Activated CD8-positive, alpha-beta T cell treated with anti-CD3 and anti-CD28 coated beads, Interleukin-2, amount 10 ng/mL, durations not matched to agents 7 days and 5 days (primary cell): ENCODE data around the gene SHISA9. TPM values are rescaled to one million over a fixed set of nuclear protein-coding genes. Genes with fewer than 3 reads are reported as not detected.
"Not testable (repeated sequence)": the region's sequence is repeated elsewhere in the genome, so short reads cannot be mapped to it uniquely, and the experiment has no call there.

ENCODE experiments used
- ATAC-seq: fragments of 150-1000 bp; cut with Tn5 transposase; one replicate; pipeline ENCODE4 v1.10.0; 2021; ENCODE audit warnings: moderate library complexity
- CTCF ChIA-PET: fragments of 350-600 bp; sonication (Branson Sonifier 250); formaldehyde crosslinking; loops from one replicate; lab custom pipeline; 2021; ENCODE audit warnings: antibody characterized with exemption; lab: Charles Lee
- POLR2A ChIA-PET: fragments of 350-600 bp; sonication (Branson Sonifier 250); formaldehyde crosslinking; loops from one replicate; lab custom pipeline; 2021; ENCODE audit warnings: antibody characterized with exemption; lab: Charles Lee
- DNase-seq: peaks from one replicate; pipeline ENCODE4 v3.0.0-alpha.2; 2020
- H3K27ac Mint-ChIP-seq: one replicate; pipeline ENCODE4 v1.8.0; 2021; ENCODE audit warnings: mild to moderate bottlenecking, mixed read lengths
- H3K27me3 Mint-ChIP-seq: one replicate; pipeline ENCODE4 v1.8.0; 2021; ENCODE audit warnings: low read depth, mixed read lengths
- H3K36me3 Mint-ChIP-seq: one replicate; pipeline ENCODE4 v1.8.0; 2021; ENCODE audit warnings: low read depth, mixed read lengths
- H3K4me1 Mint-ChIP-seq: one replicate; pipeline ENCODE4 v1.8.0; 2021; ENCODE audit warnings: low read depth, mixed read lengths
- H3K4me3 Mint-ChIP-seq: one replicate; pipeline ENCODE4 v1.8.0; 2021; ENCODE audit warnings: mild to moderate bottlenecking, mixed read lengths
- H3K9me3 Mint-ChIP-seq: one replicate; pipeline ENCODE4 v1.8.0; 2022; ENCODE audit warnings: mixed read lengths; ENCODE audit not compliant: insufficient read depth
- total RNA-seq, 2 experiments: library from RNA; stranded (reverse); gene quantifications; one replicate each; pipeline ENCODE4 v1.2.3, GENCODE V29; 2021

Gene SHISA9
- total RNA-seq, 2 experiments from 2014 or later: not detected

DNA sequence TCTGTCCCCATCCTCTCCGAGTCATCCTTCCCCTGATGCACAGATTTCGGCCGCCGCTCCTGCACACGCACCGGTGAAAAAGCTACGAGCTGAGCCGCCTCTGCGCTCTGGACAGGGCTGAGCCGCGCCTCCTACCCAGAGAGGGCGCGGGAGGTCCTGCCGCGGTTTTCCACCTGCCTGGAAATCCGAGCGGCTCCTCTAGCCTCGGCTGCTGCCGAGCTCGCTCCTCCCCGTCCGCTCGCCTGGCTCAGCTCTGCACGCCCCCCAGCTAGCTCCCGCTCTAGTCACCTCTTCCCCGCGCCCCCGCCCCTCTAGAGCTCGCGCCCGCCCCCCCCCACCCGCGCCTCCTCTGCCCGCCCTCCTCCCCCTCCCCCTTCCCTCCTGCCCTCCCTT is 198 bp upstream of the SHISA9 start:
- no peak for ATAC-seq
- no peak overlapping the region for H3K4me3 Mint-ChIP-seq
- CTCF ChIA-PET: no interaction called here
- H3K9me3 Mint-ChIP-seq: no peaks in the 10 kb centered on the region
- peaks cover 2% of the 10 kb centered on the region for H3K4me1 Mint-ChIP-seq
- H3K36me3 Mint-ChIP-seq: no peaks in the 10 kb centered on the region
- POLR2A ChIA-PET: no interaction called here
- H3K27me3 Mint-ChIP-seq: peaks cover 67% of the 10 kb centered on the region
- DNase-seq: no peak
- H3K27ac Mint-ChIP-seq: no peak overlapping the region

DNA sequence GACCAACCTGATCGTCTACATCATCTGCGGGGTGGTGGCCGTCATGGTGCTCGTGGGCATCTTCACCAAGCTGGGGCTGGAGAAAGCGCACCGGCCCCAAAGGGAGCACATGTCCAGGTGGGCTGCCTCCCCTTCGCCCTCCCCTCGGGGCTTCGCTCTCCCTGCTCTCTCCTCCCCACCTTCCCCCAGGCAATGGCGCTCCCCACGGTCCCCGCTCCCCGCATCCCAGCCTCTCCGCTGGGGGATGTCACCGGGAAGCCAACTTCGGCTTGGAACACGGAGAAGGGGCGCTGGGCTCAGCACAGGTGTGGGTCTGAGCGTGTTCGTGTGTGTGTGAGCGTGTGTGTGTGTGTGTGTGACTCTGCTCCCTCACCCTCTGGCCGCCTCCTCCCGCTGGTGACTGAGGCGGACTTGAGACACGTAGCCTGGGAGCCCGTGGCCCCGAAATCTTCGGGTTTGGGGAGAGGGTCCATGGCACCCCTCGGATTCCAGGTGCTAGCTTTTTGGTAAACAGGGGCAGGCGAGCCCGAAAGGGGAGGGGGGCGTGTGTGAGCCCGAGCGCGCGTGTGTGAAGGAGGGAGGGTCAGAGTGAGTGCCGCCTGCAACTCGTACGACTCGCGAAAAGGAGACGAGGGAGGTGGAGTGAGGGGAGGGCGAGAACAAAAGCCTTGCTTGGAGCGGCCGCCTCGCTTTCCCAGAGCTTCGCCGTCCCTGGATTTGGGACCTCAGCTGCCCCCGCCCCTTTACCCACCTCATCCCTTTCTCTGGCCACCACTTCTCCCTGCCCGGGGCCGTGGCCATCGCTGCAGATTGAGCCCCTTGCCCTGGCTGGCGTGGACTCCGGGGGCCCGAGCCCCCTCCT is 1.3 kb downstream of the SHISA9 start:
- H3K27ac Mint-ChIP-seq: no peak overlapping the region
- no peaks in the 10 kb centered on the region for H3K36me3 Mint-ChIP-seq
- H3K4me3 Mint-ChIP-seq: no peak overlapping the region
- ATAC-seq: no peak
- DNase-seq: no peak
- CTCF ChIA-PET: no interaction called here
- no peaks in the 10 kb centered on the region for H3K9me3 Mint-ChIP-seq
- peaks cover 66% of the 10 kb centered on the region for H3K27me3 Mint-ChIP-seq
- POLR2A ChIA-PET: no interaction called here
- peaks cover 2% of the 10 kb centered on the region for H3K4me1 Mint-ChIP-seq

- no peak overlapping the region for H3K27ac Mint-ChIP-seq
- H3K36me3 Mint-ChIP-seq: no peaks in the 10 kb centered on the region
- H3K4me1 Mint-ChIP-seq: peaks cover 2% of the 10 kb centered on the region
- peaks cover 62% of the 10 kb centered on the region for H3K27me3 Mint-ChIP-seq
- no peak overlapping the region for H3K4me3 Mint-ChIP-seq
- ChIA-PET POLR2A (no interaction called here), CTCF (no interaction called here)
- no peaks in the 10 kb centered on the region for H3K9me3 Mint-ChIP-seq
- DNase-seq (no peak), ATAC-seq (no peak)
These were observed 2.3 kb downstream of the SHISA9 start for GRCh38 chr16:12903407-12904328.

- POLR2A ChIA-PET: no interaction called here
These were observed 2.9 kb downstream of the SHISA9 start for GRCh38 chr16:12904329-12904671.

DNA sequence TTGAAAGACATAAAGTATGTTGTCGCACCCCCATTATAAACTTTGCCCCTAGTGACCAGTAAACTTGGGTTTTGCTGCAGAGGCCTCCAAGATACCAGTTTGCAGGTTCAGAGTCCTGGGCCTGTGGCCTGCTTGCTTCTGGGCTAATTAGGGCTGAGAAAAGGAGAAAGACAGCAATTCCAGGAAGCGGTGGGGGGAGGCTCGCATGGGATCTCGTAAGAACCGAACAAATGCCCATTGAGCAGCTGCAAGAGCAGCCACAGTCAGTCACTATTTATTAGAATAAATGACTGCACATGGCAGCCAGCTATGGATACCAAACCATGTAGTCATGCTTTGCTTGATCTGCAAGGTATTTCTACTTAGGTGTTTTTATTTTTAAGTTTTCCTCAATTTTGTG is 4.9 kb downstream of the SHISA9 start:
- Mint-ChIP-seq H3K36me3 (no peaks in the 10 kb centered on the region), H3K9me3 (no peaks in the 10 kb centered on the region), H3K4me3 (no peak overlapping the region), H3K4me1 (peaks cover 2% of the 10 kb centered on the region), H3K27me3 (peaks cover 45% of the 10 kb centered on the region), H3K27ac (no peak overlapping the region)
- DNase-seq (no peak), ATAC-seq (no peak)
- ChIA-PET CTCF (no interaction called here), POLR2A (no interaction called here)

More at GRCh38 chr16:12904329-12904671, 2.9 kb downstream of the SHISA9 start:
- Mint-ChIP-seq H3K36me3 (no peaks in the 10 kb centered on the region), H3K4me3 (no peak overlapping the region), H3K9me3 (no peaks in the 10 kb centered on the region), H3K4me1 (peaks cover 2% of the 10 kb centered on the region), H3K27me3 (peaks cover 59% of the 10 kb centered on the region), H3K27ac (no peak overlapping the region)
- DNase-seq (no peak), ATAC-seq (no peak)
- CTCF ChIA-PET: no interaction called here

- no peak overlapping the region for H3K4me3 Mint-ChIP-seq
These were observed 5.5 kb downstream of the SHISA9 start for GRCh38 chr16:12906765-12907516.

GRCh38 chr16:12907670-12908233 is 6.4 kb downstream of the SHISA9 start:
- Mint-ChIP-seq H3K27me3 (peaks cover 38% of the 10 kb centered on the region), H3K27ac (no peak overlapping the region), H3K9me3 (no peaks in the 10 kb centered on the region), H3K4me1 (no peaks in the 10 kb centered on the region), H3K4me3 (no peak overlapping the region), H3K36me3 (no peaks in the 10 kb centered on the region)
- ChIA-PET POLR2A (no interaction called here), CTCF (interaction anchor here (0.8 to 1.7 kb wide), 6 partner anchors 12 to 826 kb away, joined by 3 to 6 read pairs (median 4); no protein-coding TSS in a partner anchor)
- DNase-seq (no peak), ATAC-seq (no peak)

More at GRCh38 chr16:12906765-12907516, 5.5 kb downstream of the SHISA9 start:
- Mint-ChIP-seq H3K4me1 (peaks cover 2% of the 10 kb centered on the region), H3K9me3 (no peaks in the 10 kb centered on the region), H3K36me3 (no peaks in the 10 kb centered on the region), H3K27me3 (peaks cover 45% of the 10 kb centered on the region), H3K27ac (no peak overlapping the region)
- ATAC-seq: no peak
- CTCF ChIA-PET: interaction anchor here (1.1 to 1.5 kb wide), 4 partner anchors 11 to 826 kb away, joined by 3 to 6 read pairs (median 4); no protein-coding TSS in a partner anchor
- POLR2A ChIA-PET: no interaction called here
- no peak for DNase-seq

GRCh38 chr16:12917246-12917645 is 15.8 kb downstream of the SHISA9 start:
- H3K4me1 Mint-ChIP-seq: no peaks in the 10 kb centered on the region
- DNase-seq (no peak), ATAC-seq (no peak)
- H3K4me3 Mint-ChIP-seq: no peak overlapping the region
- H3K27me3 Mint-ChIP-seq: peaks cover 2% of the 10 kb centered on the region
- no peaks in the 10 kb centered on the region for H3K9me3 Mint-ChIP-seq
- ChIA-PET POLR2A (no interaction called here), CTCF (interaction anchor here (0.9 kb wide), 1 partner anchor 36 kb away, joined by 3 read pairs; no protein-coding TSS in a partner anchor)
- no peak overlapping the region for H3K27ac Mint-ChIP-seq
- H3K36me3 Mint-ChIP-seq: no peaks in the 10 kb centered on the region

- no peak overlapping the region for H3K27ac Mint-ChIP-seq
- DNase-seq: no peak
- no peak overlapping the region for H3K4me3 Mint-ChIP-seq
- no peaks in the 10 kb centered on the region for H3K4me1 Mint-ChIP-seq
- H3K36me3 Mint-ChIP-seq: no peaks in the 10 kb centered on the region
- CTCF ChIA-PET: interaction anchor here (0.9 kb wide), 1 partner anchor 36 kb away, joined by 3 read pairs; no protein-coding TSS in a partner anchor
- no peaks in the 10 kb centered on the region for H3K9me3 Mint-ChIP-seq
- peaks cover 2% of the 10 kb centered on the region for H3K27me3 Mint-ChIP-seq
- no peak for ATAC-seq
- POLR2A ChIA-PET: no interaction called here
These were observed 16.3 kb downstream of the SHISA9 start for GRCh38 chr16:12917653-12918052.

DNA sequence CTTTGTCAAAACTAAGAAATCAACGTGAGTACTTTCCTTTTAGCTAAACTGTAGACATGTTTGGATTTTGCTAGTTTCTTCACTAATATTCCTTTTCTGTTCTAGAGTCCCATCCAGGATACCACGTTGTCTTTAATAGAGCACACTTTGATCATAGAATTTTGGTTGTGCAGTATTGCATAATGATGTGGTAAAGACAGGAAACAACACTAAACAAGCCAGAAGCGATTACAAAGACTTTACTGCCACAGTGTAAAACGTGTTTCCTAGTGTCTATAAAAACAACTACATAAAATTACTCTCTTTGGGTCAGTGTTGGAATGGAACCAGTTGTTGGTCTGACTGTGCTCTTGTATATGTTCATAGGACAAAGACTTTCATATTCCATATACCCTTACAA is 19.3 kb downstream of the SHISA9 start:
- Mint-ChIP-seq H3K27me3 (peaks cover 5% of the 10 kb centered on the region), H3K4me1 (no peaks in the 10 kb centered on the region), H3K36me3 (no peaks in the 10 kb centered on the region), H3K4me3 (no peak overlapping the region), H3K27ac (no peak overlapping the region), H3K9me3 (no peaks in the 10 kb centered on the region)
- ChIA-PET CTCF (no interaction called here), POLR2A (no interaction called here)
- ATAC-seq (no peak), DNase-seq (no peak)

- H3K4me3 Mint-ChIP-seq, ATAC-seq, H3K9me3 Mint-ChIP-seq, H3K27ac Mint-ChIP-seq, CTCF ChIA-PET, H3K27me3 Mint-ChIP-seq, POLR2A ChIA-PET, DNase-seq, H3K4me1 Mint-ChIP-seq, H3K36me3 Mint-ChIP-seq: not testable (repeated sequence)
These were observed 22.2 kb downstream of the SHISA9 start for GRCh38 chr16:12923640-12924039.
